Gastroesophageal sphincter (tissue), 3 donors: ENCODE data around the gene EMID1.

Source experiments
- CTCF ChIP-seq, 4 experiments: fragments of 200-600 bp in 2 of 4; fragments of 450-650 bp in 2 of 4; sonication (generic) in 1 of 4; IDR thresholded peaks; one replicate each; pipeline ENCODE4 v1.5.1; 2017 to 2019; ENCODE audit warnings: antibody characterized with exemption in 4 of 4, mild to moderate bottlenecking in 2 of 4, moderate library complexity in 2 of 4
- EP300 ChIP-seq: sonication (generic); formaldehyde crosslinking; IDR thresholded peaks from one replicate; pipeline ENCODE4 v1.6.1; 2017; ENCODE audit warnings: antibody characterized with exemption, mild to moderate bottlenecking
- POLR2A ChIP-seq, 2 donors: fragments of 450-650 bp; IDR thresholded peaks; one replicate each; pipeline ENCODE4 v1.6.1; 2017; ENCODE audit warnings: antibody characterized with exemption in 2 of 2, mild to moderate bottlenecking in 2 of 2, moderate library complexity in 1 of 2

GRCh38 chr22:29266564-29267461, 61.1 kb downstream of the EMID1 start:
- TF ChIP-seq CTCF (IDR thresholded peaks at IDR 0.05) (no peak), EP300 (no peak), POLR2A (IDR thresholded peaks at IDR 0.05) (no peak)
